SK-N-SH (cell line): ENCODE data around the gene CENATAC. TPM values are rescaled to one million over a fixed set of nuclear protein-coding genes. Genes with fewer than 3 reads are reported as not detected.

ENCODE experiments used
- CTCF ChIA-PET: fragments of 300-600, 350-600 bp; formaldehyde crosslinking; extraction: SDS; loops from one replicate; lab custom pipeline; 2021; lab: Yijun Ruan, JAX
- POLR2A ChIA-PET: fragments of 350-600 bp; sonication (Branson Sonifier 250); formaldehyde crosslinking; extraction: SDS; loops from one replicate; lab custom pipeline; 2020; ENCODE audit warnings: antibody characterized with exemption, inconsistent platforms; lab: Yijun Ruan, JAX
- DNase-seq: peaks from one replicate; pipeline ENCODE4 v3.0.0; 2012
- H2AFZ ChIP-seq: fragments of 200-600 bp; sonication (generic); 2 replicates; pipeline ENCODE4 v1.8.1; 2016; ENCODE audit warnings: antibody characterized with exemption, mild to moderate bottlenecking, low read depth
- H3F3A ChIP-seq: fragments of 200-600 bp; sonication (generic); replicated peaks from 2 replicates; pipeline ENCODE3; 2016; ENCODE audit warnings: antibody characterized with exemption, mild to moderate bottlenecking; ENCODE audit not compliant: insufficient read depth
- H3K27ac ChIP-seq, 2 experiments: fragments of 200-500 bp in 1 of 2; fragments of 200-600 bp in 1 of 2; sonication (Bioruptor generic) in 1 of 2; sonication (generic), shearing (Covaris generic) in 1 of 2; 2 replicates each; pipeline versions ENCODE4 v1.5.1 to v1.6.1; 2014 to 2016; ENCODE audit warnings: low read depth in 2 of 2, inconsistent platforms in 1 of 2, low read length in 1 of 2, mild to moderate bottlenecking in 1 of 2, mixed read lengths in 1 of 2
- H3K27me3 ChIP-seq: fragments of 200-600 bp; sonication (generic), shearing (Covaris generic); 2 replicates; pipeline ENCODE4 v1.6.1; 2016; ENCODE audit warnings: mixed run types; ENCODE audit not compliant: insufficient read depth
- H3K36me3 ChIP-seq, 2 experiments: fragments of 200-500 bp in 1 of 2; fragments of 200-600 bp in 1 of 2; sonication (Bioruptor generic) in 1 of 2; sonication (generic) in 1 of 2; replicated peaks in 1 of 2; 2 replicates each; pipeline versions ENCODE3 to v1.5.1; 2014 to 2016; ENCODE audit warnings: low read length in 1 of 2, mild to moderate bottlenecking in 1 of 2; ENCODE audit not compliant: insufficient read depth in 2 of 2, control insufficient read depth in 1 of 2
- H3K4me1 ChIP-seq, 2 experiments: fragments of 200-500 bp in 1 of 2; fragments of 200-600 bp in 1 of 2; sonication (Bioruptor generic) in 1 of 2; sonication (generic), shearing (Covaris generic) in 1 of 2; 2 replicates each; pipeline versions ENCODE4 v1.5.1 to v1.6.1; 2014 to 2016; ENCODE audit warnings: low read depth in 1 of 2, low read length in 1 of 2, mixed run types in 1 of 2; ENCODE audit not compliant: insufficient read depth in 2 of 2, control insufficient read depth in 1 of 2
- H3K4me2 ChIP-seq: fragments of 200-600 bp; sonication (generic), shearing (Covaris generic); 2 replicates; pipeline ENCODE4 v1.6.1; 2017; ENCODE audit warnings: mixed run types
- H3K4me3 ChIP-seq, 2 experiments: fragments of 200-500 bp in 1 of 2; fragments of 200-600 bp in 1 of 2; sonication (Bioruptor generic) in 1 of 2; sonication (generic), shearing (Covaris generic) in 1 of 2; 2 replicates each; pipeline versions ENCODE4 v1.5.1 to v1.8.1; 2014 to 2016; ENCODE audit warnings: low read depth in 2 of 2, inconsistent platforms in 1 of 2, low read length in 1 of 2, mild to moderate bottlenecking in 1 of 2, mixed read lengths in 1 of 2, moderate library complexity in 1 of 2
- H3K79me2 ChIP-seq: fragments of 200-600 bp; sonication (generic); 2 replicates; pipeline ENCODE4 v1.8.1; 2017; ENCODE audit warnings: mild to moderate bottlenecking; ENCODE audit not compliant: insufficient read depth
- H3K9ac ChIP-seq: fragments of 200-600 bp; sonication (generic); 2 replicates; pipeline ENCODE4 v1.6.1; 2017; ENCODE audit warnings: mixed run types
- H3K9me2 ChIP-seq: fragments of 200-600 bp; sonication (generic); 2 replicates; pipeline ENCODE4 v1.6.1; 2017; ENCODE audit warnings: mixed run types
- H3K9me3 ChIP-seq: fragments of 200-600 bp; sonication (generic); 2 replicates; pipeline ENCODE4 v1.6.1; 2017; ENCODE audit warnings: mixed run types, mild to moderate bottlenecking, moderate library complexity
- H4K20me1 ChIP-seq: fragments of 200-600 bp; sonication (generic); 2 replicates; pipeline ENCODE4 v1.6.1; 2017; ENCODE audit warnings: mild to moderate bottlenecking, mixed run types; ENCODE audit not compliant: insufficient read depth
- CHD2 ChIP-seq: fragments of 150-350 bp; IDR thresholded peaks from 2 replicates; pipeline ENCODE4 v1.6.1; 2018; ENCODE audit warnings: low read length; ENCODE audit not compliant: partially characterized antibody
- EP300 ChIP-seq, 2 experiments: IDR thresholded peaks; 2 replicates each; pipeline versions ENCODE4 v1.4.0 to v1.6.1; 2012; ENCODE audit warnings: borderline replicate concordance in 1 of 2, low read depth in 1 of 2, low read length in 1 of 2
- EZH2phosphoT487 ChIP-seq: fragments of 200-600 bp; sonication (generic); IDR thresholded peaks from 2 replicates; pipeline ENCODE4 v1.6.1; 2017; ENCODE audit warnings: low read depth, mixed run types, mild to moderate bottlenecking, antibody characterized with exemption, moderate library complexity, borderline replicate concordance
- FOXJ3 ChIP-seq: sonication (generic); formaldehyde crosslinking; IDR thresholded peaks from 2 replicates; pipeline ENCODE4 v1.5.1; 2020; ENCODE audit warnings: mild to moderate bottlenecking, missing genetic modification reagents
- GABPA ChIP-seq: IDR thresholded peaks from 2 replicates; pipeline ENCODE4 v1.4.0; 2012; ENCODE audit warnings: low read depth, mild to moderate bottlenecking
- GATA2 ChIP-seq: sonication (generic); formaldehyde crosslinking; IDR thresholded peaks from 2 replicates; pipeline ENCODE4 v1.5.0; 2020; ENCODE audit warnings: mild to moderate bottlenecking, missing genetic modification reagents
- JUND ChIP-seq: IDR thresholded peaks from 2 replicates; pipeline ENCODE4 v1.4.0; 2012
- MEF2A ChIP-seq: IDR thresholded peaks from 2 replicates; pipeline ENCODE4 v1.4.0; 2012; ENCODE audit warnings: low read depth, borderline replicate concordance
- NFIC ChIP-seq: IDR thresholded peaks from 2 replicates; pipeline ENCODE4 v1.4.0; 2012; ENCODE audit warnings: borderline replicate concordance
- NRF1 ChIP-seq: IDR thresholded peaks from 2 replicates; pipeline ENCODE4 v1.6.1; 2012; ENCODE audit warnings: low read depth, mild to moderate bottlenecking, low read length
- PBX3 ChIP-seq: IDR thresholded peaks from 2 replicates; pipeline ENCODE4; 2012
- POLR2AphosphoS5 ChIP-seq: IDR thresholded peaks from 2 replicates; pipeline ENCODE4 v1.6.1; 2012; ENCODE audit warnings: low read depth, low read length
- RCOR1 ChIP-seq: fragments of 150-350 bp; IDR thresholded peaks from 2 replicates; pipeline ENCODE4 v1.6.1; 2017; ENCODE audit warnings: antibody characterized with exemption, low read length
- RFX5 ChIP-seq: IDR thresholded peaks from 2 replicates; pipeline ENCODE4 v1.6.1; 2012; ENCODE audit warnings: mild to moderate bottlenecking, improper control_type of control experiment, low read length
- SIN3A ChIP-seq: IDR thresholded peaks from 2 replicates; pipeline ENCODE4 v1.6.1; 2012; ENCODE audit warnings: low read depth, mild to moderate bottlenecking, low read length, moderate library complexity, borderline replicate concordance
- SMC3 ChIP-seq: IDR thresholded peaks from 2 replicates; pipeline ENCODE4 v1.6.1; 2012; ENCODE audit warnings: low read depth, low read length, improper control_type of control experiment
- TCF12 ChIP-seq: IDR thresholded peaks from 2 replicates; pipeline ENCODE4 v1.4.0; 2012
- TEAD4 ChIP-seq: IDR thresholded peaks from 2 replicates; pipeline ENCODE4 v1.4.0; 2012; ENCODE audit warnings: mild to moderate bottlenecking, borderline replicate concordance; ENCODE audit not compliant: insufficient read depth
- YY1 ChIP-seq: IDR thresholded peaks from 2 replicates; pipeline ENCODE4 v1.4.0; 2012; ENCODE audit warnings: low read depth, mild to moderate bottlenecking
- WGBS: methylation state at CpG from one replicate; pipeline ENCODE4 v1.1.6; 2017; ENCODE audit warnings: low lambda C conversion rate; 5-methylcytosine and 5-hydroxymethylcytosine counted together
- polyA plus RNA-seq, 3 experiments: library from polyadenylated mRNA; depleted of rRNA; stranded (reverse); fragments of >200 nt; gene quantifications; 2 replicates each; pipeline ENCODE4 v1.2.3, GENCODE V29; 2012
- TF ChIP-seq, protein P1 (sequence below): fragments of 150-350 bp; IDR thresholded peaks from 2 replicates; pipeline ENCODE4 v1.6.1; 2017; ENCODE audit warnings: antibody characterized with exemption, low read length, low read depth, borderline replicate concordance
- TF ChIP-seq, protein P2 (sequence below): IDR thresholded peaks from 2 replicates; pipeline ENCODE4 v1.4.0; 2012; ENCODE audit warnings: low read depth, borderline replicate concordance

The CENATAC gene
- polyA plus RNA-seq, 1 of the 3 experiments (the other 2 are of a cell fraction), result 16.0 TPM

DNA sequence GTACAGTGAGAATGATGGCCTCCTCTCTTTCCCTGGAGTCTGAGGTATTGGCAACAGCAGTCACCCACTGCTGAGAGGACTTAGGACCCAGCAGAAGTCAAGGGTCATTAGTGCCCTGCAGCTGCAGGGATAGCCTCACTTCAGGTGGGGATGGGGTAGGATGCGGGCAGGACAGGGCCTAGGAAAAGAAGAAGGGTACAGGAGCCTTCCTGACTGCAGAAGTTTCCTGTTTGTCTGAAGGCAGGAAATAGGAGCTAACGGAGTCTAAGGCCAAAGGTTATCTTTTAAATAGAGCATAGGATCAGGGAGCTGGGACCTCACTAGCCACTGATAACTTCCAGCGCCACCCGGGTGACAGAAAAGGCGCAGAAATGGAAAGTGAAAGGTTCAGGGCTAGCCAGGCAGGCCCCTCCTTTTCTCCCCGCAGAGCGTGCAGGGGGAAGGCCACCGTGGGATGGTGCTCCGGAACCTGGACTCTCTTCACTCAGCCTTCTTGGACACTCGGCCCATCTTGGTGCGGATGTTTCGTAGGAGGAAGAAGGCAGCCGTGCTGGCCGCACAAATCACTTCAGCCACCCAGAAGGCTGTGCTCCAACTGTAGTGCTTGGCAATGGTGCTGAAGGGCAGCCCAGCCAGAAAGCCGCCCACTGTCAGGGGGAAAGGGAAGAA is 26.6 kb downstream of the CENATAC start:
- Histone ChIP-seq H3K27me3 (no peaks in the 10 kb centered on the region), H4K20me1 (peaks cover 6% of the 10 kb centered on the region; the same call in 1 of the 2 replicates), H3K79me2 (peaks cover 31% of the 10 kb centered on the region), H2AFZ (no peak overlapping the region), H3K9ac (no peak overlapping the region), H3K27ac (peak overlapping the region in 1 of 2 experiments; percentile 27; a peak in 1 of 4 replicates), H3K4me1 (peaks cover 13 to 17% of the 10 kb centered on the region in 2 experiments), H3K9me2 (no peaks in the 10 kb centered on the region), H3K4me2 (no peak overlapping the region), H3F3A (peaks cover 12% of the 10 kb centered on the region), H3K9me3 (no peaks in the 10 kb centered on the region), H3K36me3 (peaks cover 24 to 42% of the 10 kb centered on the region in 2 experiments), H3K4me3 (no peak overlapping the region)
- DNase-seq, result no peak
- no peak for TF ChIP-seq POLR2AphosphoS5
- no peak for TF ChIP-seq FOXJ3 (CRISPR knock-in tag)
- ChIA-PET POLR2A (interaction anchor here (1.4 kb wide), 1 partner anchor 32 kb away, joined by 3 read pairs; no protein-coding TSS in a partner anchor), CTCF (interaction anchor here (1.4 kb wide), 1 partner anchor 20 kb away, joined by 3 read pairs; no protein-coding TSS in a partner anchor)
- WGBS, result 86% methylated on average over 14 of the region's 15 CpGs

DNA sequence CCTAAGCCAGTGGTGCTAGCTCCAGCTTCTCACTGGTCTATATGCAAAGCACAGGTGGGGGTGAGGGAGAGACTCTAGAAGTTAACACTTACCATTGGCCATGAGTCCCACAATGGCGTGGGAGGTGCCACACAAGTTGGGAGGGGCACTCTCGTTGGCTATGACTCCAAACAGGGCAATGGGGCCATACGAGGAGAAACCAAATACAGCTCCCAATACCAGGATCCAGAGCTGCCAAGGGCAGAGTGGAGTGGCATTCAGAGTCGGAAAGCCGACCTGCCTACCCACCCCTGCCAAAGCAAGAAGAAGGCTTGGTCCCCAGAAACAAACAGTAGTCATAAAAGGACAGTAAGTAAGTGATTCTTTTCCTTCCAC is 27.1 kb downstream of the CENATAC start:
- Histone ChIP-seq H3K36me3 (peaks cover 24 to 42% of the 10 kb centered on the region in 2 experiments), H3K4me2 (no peak overlapping the region), H3K79me2 (peaks cover 26% of the 10 kb centered on the region), H3K9me3 (no peaks in the 10 kb centered on the region), H3K4me1 (peaks cover 14 to 21% of the 10 kb centered on the region in 2 experiments; a peak in 3 of 4 replicates), H3K9me2 (no peaks in the 10 kb centered on the region), H3F3A (peaks cover 12% of the 10 kb centered on the region), H3K27ac (no peak overlapping the region), H4K20me1 (peaks cover 3% of the 10 kb centered on the region; the same call in 1 of the 2 replicates), H3K9ac (no peak overlapping the region), H3K4me3 (no peak overlapping the region), H3K27me3 (no peaks in the 10 kb centered on the region), H2AFZ (no peak overlapping the region)
- ChIA-PET CTCF (interaction anchor here (1.4 kb wide), 1 partner anchor 20 kb away, joined by 3 read pairs; no protein-coding TSS in a partner anchor), POLR2A (interaction anchor here (1.4 kb wide), 1 partner anchor 31 kb away, joined by 3 read pairs; no protein-coding TSS in a partner anchor)
- DNase-seq, result no peak
- 91% methylated on average over 4 of the region's 5 CpGs for WGBS
- TF ChIP-seq GATA2 (no peak), SMC3 (no peak), GABPA (no peak), EZH2phosphoT487 (no peak), EP300 (IDR thresholded peaks at IDR 0.05; ENCODE audit: borderline replicate concordance in 1 of 2, low read depth in 1 of 2, low read length in 1 of 2) (no peak), TEAD4 (no peak), NRF1 (no peak), TCF12 (no peak), MEF2A (no peak), RCOR1 (no peak), PBX3 (no peak), NFIC (no peak), YY1 (no peak), JUND (no peak), CHD2 (no peak), RFX5 (no peak), SIN3A (no peak), POLR2AphosphoS5 (no peak)
- TF ChIP-seq, protein P1, sequence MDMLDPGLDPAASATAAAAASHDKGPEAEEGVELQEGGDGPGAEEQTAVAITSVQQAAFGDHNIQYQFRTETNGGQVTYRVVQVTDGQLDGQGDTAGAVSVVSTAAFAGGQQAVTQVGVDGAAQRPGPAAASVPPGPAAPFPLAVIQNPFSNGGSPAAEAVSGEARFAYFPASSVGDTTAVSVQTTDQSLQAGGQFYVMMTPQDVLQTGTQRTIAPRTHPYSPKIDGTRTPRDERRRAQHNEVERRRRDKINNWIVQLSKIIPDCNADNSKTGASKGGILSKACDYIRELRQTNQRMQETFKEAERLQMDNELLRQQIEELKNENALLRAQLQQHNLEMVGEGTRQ, result no peak
- TF ChIP-seq, protein P2, sequence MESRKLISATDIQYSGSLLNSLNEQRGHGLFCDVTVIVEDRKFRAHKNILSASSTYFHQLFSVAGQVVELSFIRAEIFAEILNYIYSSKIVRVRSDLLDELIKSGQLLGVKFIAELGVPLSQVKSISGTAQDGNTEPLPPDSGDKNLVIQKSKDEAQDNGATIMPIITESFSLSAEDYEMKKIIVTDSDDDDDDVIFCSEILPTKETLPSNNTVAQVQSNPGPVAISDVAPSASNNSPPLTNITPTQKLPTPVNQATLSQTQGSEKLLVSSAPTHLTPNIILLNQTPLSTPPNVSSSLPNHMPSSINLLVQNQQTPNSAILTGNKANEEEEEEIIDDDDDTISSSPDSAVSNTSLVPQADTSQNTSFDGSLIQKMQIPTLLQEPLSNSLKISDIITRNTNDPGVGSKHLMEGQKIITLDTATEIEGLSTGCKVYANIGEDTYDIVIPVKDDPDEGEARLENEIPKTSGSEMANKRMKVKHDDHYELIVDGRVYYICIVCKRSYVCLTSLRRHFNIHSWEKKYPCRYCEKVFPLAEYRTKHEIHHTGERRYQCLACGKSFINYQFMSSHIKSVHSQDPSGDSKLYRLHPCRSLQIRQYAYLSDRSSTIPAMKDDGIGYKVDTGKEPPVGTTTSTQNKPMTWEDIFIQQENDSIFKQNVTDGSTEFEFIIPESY, result no peak
